ENCODE measurements around the gene WBP2. TPM values are rescaled to one million over a fixed set of nuclear protein-coding genes. Genes with fewer than 3 reads are reported as not detected.
A peak's percentile ranks its signal among the peaks of the same experiment; 100 is the strongest.

WBP2 gene
- total and polyA plus RNA-seq, 4 donors: 67.2 to 195 (median 135) TPM

- DNase-seq: peak; percentile 90 to 92 (median 92)
- Histone ChIP-seq H3K4me1 (ENCODE audit: control insufficient read depth in 5 of 5, insufficient read depth in 5 of 5, low read length in 5 of 5) (peaks cover 0 to 25% (median 13%) of the 10 kb centered on the region in 5 donors), H3K4me3 (peak within 1 kb of the TSS; percentile 58), H3K9ac (ENCODE audit: insufficient read depth in 1 of 2, low read length in 2 of 2) (peak within 1 kb of the TSS in 1 of 2 donors; percentile 40), H3K27ac (ENCODE audit: low read depth in 1 of 2, low read length in 1 of 2) (peak within 1 kb of the TSS; percentile 93 to 94), H3K27me3 (ENCODE audit: control insufficient read depth in 3 of 3, insufficient read depth in 3 of 3, low read length in 2 of 3) (no peaks in the 10 kb centered on the region), H3K36me3 (ENCODE audit: control insufficient read depth in 4 of 4, insufficient read depth in 4 of 4, low read length in 4 of 4) (peaks cover 0 to 11% (median 7%) of the 10 kb centered on the region in 4 donors), H3K9me3 (ENCODE audit: control insufficient read depth in 4 of 4, insufficient read depth in 3 of 4, low read length in 3 of 4) (no peaks in the 10 kb centered on the region)
- 0 to 1% methylated on average over 77 to 87 of the region's 87 CpGs for WGBS, 2 donors
- peak; percentile 64 for ATAC-seq (ENCODE audit: insufficient read depth, low FRiP score)
- no peak for TF ChIP-seq CTCF (IDR thresholded peaks at IDR 0.05; ENCODE audit: control extremely low read depth, extremely low read depth)
These were observed 23.3 kb upstream of the WBP2 start, which contains the start of gene TRIM47 for GRCh38 chr17:75878174-75878998. Gene TRIM47, minus strand, starts transcription at chr17:75878581. Its CDS starts 33 bp downstream, at chr17:75878548.

GRCh38 chr17:75877752-75878173 is 22.6 kb upstream of the WBP2 start:
- no peaks in the 10 kb centered on the region for H3K27me3 ChIP-seq (ENCODE audit: control insufficient read depth in 3 of 3, insufficient read depth in 3 of 3, low read length in 2 of 3)
- TF ChIP-seq CTCF (IDR thresholded peaks at IDR 0.05; ENCODE audit: control extremely low read depth, extremely low read depth): peak; percentile 36
- peak overlapping the region; percentile 58 for H3K4me3 ChIP-seq
- ATAC-seq (ENCODE audit: insufficient read depth, low FRiP score) (peak; percentile 48), DNase-seq (peak; percentile 80 to 82 (median 80))
- WGBS, 2 donors: 1% methylated on average over 55 to 56 of the region's 56 CpGs
- H3K36me3 ChIP-seq (ENCODE audit: control insufficient read depth in 4 of 4, insufficient read depth in 4 of 4, low read length in 4 of 4): peaks cover 0 to 11% (median 7%) of the 10 kb centered on the region in 4 donors
- H3K27ac ChIP-seq (ENCODE audit: low read depth in 1 of 2, low read length in 1 of 2): peak overlapping the region; percentile 93 to 94
- H3K9me3 ChIP-seq (ENCODE audit: control insufficient read depth in 4 of 4, insufficient read depth in 3 of 4, low read length in 3 of 4): no peaks in the 10 kb centered on the region
- peak overlapping the region in 1 of 2 donors; percentile 40 for H3K9ac ChIP-seq (ENCODE audit: insufficient read depth in 1 of 2, low read length in 2 of 2)
- H3K4me1 ChIP-seq (ENCODE audit: control insufficient read depth in 5 of 5, insufficient read depth in 5 of 5, low read length in 5 of 5): peaks cover 0 to 30% (median 16%) of the 10 kb centered on the region in 5 donors

GRCh38 chr17:75876938-75877751 is 22.0 kb upstream of the WBP2 start:
- Histone ChIP-seq H3K9ac (ENCODE audit: insufficient read depth in 1 of 2, low read length in 2 of 2) (peak overlapping the region in 1 of 2 donors; percentile 79), H3K27me3 (ENCODE audit: control insufficient read depth in 3 of 3, insufficient read depth in 3 of 3, low read length in 2 of 3) (no peaks in the 10 kb centered on the region), H3K4me3 (peak overlapping the region; percentile 58), H3K9me3 (ENCODE audit: control insufficient read depth in 4 of 4, insufficient read depth in 3 of 4, low read length in 3 of 4) (no peaks in the 10 kb centered on the region), H3K4me1 (ENCODE audit: control insufficient read depth in 5 of 5, insufficient read depth in 5 of 5, low read length in 5 of 5) (peaks cover 3 to 36% (median 21%) of the 10 kb centered on the region in 5 donors), H3K27ac (ENCODE audit: low read depth in 1 of 2, low read length in 1 of 2) (peak overlapping the region; percentile 93 to 94), H3K36me3 (ENCODE audit: control insufficient read depth in 4 of 4, insufficient read depth in 4 of 4, low read length in 4 of 4) (peaks cover 0 to 11% (median 7%) of the 10 kb centered on the region in 4 donors)
- ATAC-seq (ENCODE audit: insufficient read depth, low FRiP score) (peak; percentile 45), DNase-seq (peak; percentile 92 to 95 (median 93))
- WGBS, 2 donors: 6 to 13% methylated on average over 36 to 41 of the region's 41 CpGs
- TF ChIP-seq CTCF (IDR thresholded peaks at IDR 0.05; ENCODE audit: control extremely low read depth, extremely low read depth): peak; percentile 25
